ENCODE results near the gene CNKSR3.

The CNKSR3 gene

GRCh38 chr6:154343473-154344308, 166.8 kb downstream of the CNKSR3 start:
- DNase-seq (ENCODE audit: insufficient read length, low spot score) (no peak), FAIRE-seq (no peak)
- TF ChIP-seq PAX5 (IDR thresholded peaks at IDR 0.05; ENCODE audit: insufficient read depth, low read length, severe bottlenecking) (no peak), SPI1 (IDR thresholded peaks at IDR 0.05; ENCODE audit: low read depth, low read length) (no peak), TAF1 (IDR thresholded peaks at IDR 0.05; ENCODE audit: low read depth, low read length) (no peak), POU2F2 (IDR thresholded peaks at IDR 0.05; ENCODE audit: low read depth, low read length) (no peak), POLR2AphosphoS5 (IDR thresholded peaks at IDR 0.05; ENCODE audit: low read depth, low read length) (no peak), POLR2A (IDR thresholded peaks at IDR 0.05; ENCODE audit: low read depth, low read length) (no peak)

GRCh38 chr6:154341871-154342270, 168.6 kb downstream of the CNKSR3 start:
- DNase-seq (ENCODE audit: insufficient read length, low spot score) (no peak), FAIRE-seq (no peak)
- TF ChIP-seq PAX5 (IDR thresholded peaks at IDR 0.05; ENCODE audit: insufficient read depth, low read length, severe bottlenecking) = no peak
- TF ChIP-seq POU2F2 (IDR thresholded peaks at IDR 0.05; ENCODE audit: low read depth, low read length) = no peak
- no peak for TF ChIP-seq POLR2A (IDR thresholded peaks at IDR 0.05; ENCODE audit: low read depth, low read length)
- no peak for TF ChIP-seq POLR2AphosphoS5 (IDR thresholded peaks at IDR 0.05; ENCODE audit: low read depth, low read length)
- no peak for TF ChIP-seq SPI1 (IDR thresholded peaks at IDR 0.05; ENCODE audit: low read depth, low read length)
- no peak for TF ChIP-seq TAF1 (IDR thresholded peaks at IDR 0.05; ENCODE audit: low read depth, low read length)

GRCh38 chr6:154341336-154341735, 169.1 kb downstream of the CNKSR3 start:
- no peak for TF ChIP-seq TAF1 (IDR thresholded peaks at IDR 0.05; ENCODE audit: low read depth, low read length)
- TF ChIP-seq PAX5 (IDR thresholded peaks at IDR 0.05; ENCODE audit: insufficient read depth, low read length, severe bottlenecking) = no peak
- TF ChIP-seq POLR2AphosphoS5 (IDR thresholded peaks at IDR 0.05; ENCODE audit: low read depth, low read length) = no peak
- TF ChIP-seq SPI1 (IDR thresholded peaks at IDR 0.05; ENCODE audit: low read depth, low read length) = no peak
- no peak for TF ChIP-seq POLR2A (IDR thresholded peaks at IDR 0.05; ENCODE audit: low read depth, low read length)
- TF ChIP-seq POU2F2 (IDR thresholded peaks at IDR 0.05; ENCODE audit: low read depth, low read length) = no peak
- DNase-seq (ENCODE audit: insufficient read length, low spot score) = no peak
- FAIRE-seq = no peak

Measured in GM12891 (cell line).